ENCODE measurements around the gene CPEB4. TPM values are rescaled to one million over a fixed set of nuclear protein-coding genes. Genes with fewer than 3 reads are reported as not detected.

The CPEB4 gene
- total RNA-seq (2014; rRNA removed; shearing (Covaris generic)), result 7.0 and 7.2 TPM in 2 replicates

DNA sequence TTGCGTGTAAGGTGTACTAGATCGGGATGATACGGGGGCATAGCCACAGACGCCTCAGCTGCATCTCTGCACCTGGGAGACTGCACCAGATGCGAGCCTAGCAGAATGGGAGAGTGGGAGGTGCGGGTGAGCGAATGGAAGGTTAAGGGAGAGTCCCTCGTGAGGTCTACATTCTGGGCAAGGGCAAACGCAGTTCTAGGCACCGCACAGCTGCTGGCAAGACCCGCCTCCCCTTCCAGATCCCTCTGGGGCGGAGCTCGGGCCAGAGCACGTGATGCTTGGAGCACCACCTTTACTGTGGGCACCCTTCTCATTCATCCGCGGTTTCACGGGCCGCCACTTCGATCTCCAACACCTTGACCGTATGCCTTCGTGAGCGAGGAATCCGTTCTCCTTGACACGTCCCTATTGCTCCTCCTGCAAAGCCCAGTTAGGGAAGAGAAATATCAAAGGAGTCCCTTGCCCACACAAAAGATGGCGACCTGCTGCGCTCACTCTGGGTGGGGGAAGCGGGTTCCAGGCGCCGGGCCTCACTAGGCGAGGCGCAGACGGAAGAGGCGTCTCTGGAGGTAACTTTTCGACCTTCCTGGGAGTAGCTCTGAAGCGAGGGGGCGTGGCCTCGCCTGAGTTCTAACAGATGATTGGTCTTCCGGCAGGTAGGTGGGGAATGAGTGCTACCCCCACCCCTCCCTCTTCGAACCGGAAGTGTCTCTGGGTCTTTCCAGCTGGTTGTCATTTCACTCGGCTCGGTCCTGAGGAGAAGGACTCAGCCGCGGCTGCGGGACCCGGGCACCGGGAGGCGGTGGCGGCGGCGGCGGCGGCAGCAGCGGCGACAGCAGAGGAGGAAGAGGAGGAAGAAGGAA lies at the start of gene CPEB4:
Gene CPEB4 (plus strand): TSS at position 740 of the 863 bp plus-strand sequence. CDS start 1,385 bp downstream, outside the sequence.
- peak; percentile 99 for DNase-seq (ENCODE audit: low spot score)

GRCh38 chr5:173839117-173839713 lies 48.9 kb upstream of the CPEB4 start:
- DNase-seq (ENCODE audit: low spot score), result no peak

GRCh38 chr5:173840111-173840983 lies 47.8 kb upstream of the CPEB4 start:
- DNase-seq (ENCODE audit: low spot score), result no peak

GRCh38 chr5:173841710-173842109 lies 46.4 kb upstream of the CPEB4 start:
- DNase-seq (ENCODE audit: low spot score), result no peak

- DNase-seq (ENCODE audit: low spot score), result no peak
Measured at GRCh38 chr5:173843794-173844193, 44.4 kb upstream of the CPEB4 start.

DNA sequence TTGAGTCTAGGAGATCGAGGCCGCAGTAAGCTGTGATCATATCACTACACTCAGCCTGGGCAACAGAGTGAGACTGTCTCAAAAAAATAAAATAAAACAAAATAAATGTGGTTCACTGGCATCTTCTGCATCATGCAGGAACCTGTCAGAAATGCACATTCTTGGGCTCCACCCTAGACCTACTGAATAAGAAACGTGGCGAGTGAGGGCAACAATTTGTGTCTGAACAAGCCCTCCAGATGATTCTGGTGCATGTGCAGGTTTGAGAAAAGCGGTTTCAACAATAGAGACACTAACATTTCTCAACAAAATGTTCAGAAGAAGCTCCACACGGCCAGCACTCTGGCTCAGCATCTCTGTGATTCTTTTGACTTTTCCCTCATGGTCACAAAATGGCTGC lies 42.8 kb upstream of the CPEB4 start:
- DNase-seq (ENCODE audit: low spot score), result no peak

- no peak for DNase-seq (ENCODE audit: low spot score)
Measured at GRCh38 chr5:173846929-173847501, 41.1 kb upstream of the CPEB4 start.

- DNase-seq (ENCODE audit: low spot score), result no peak
Measured at GRCh38 chr5:173848986-173849596, 39.1 kb upstream of the CPEB4 start.

- DNase-seq (ENCODE audit: low spot score), result no peak
Measured at GRCh38 chr5:173849908-173850307, 38.2 kb upstream of the CPEB4 start.

GRCh38 chr5:173850659-173851058 lies 37.5 kb upstream of the CPEB4 start:
- no peak for DNase-seq (ENCODE audit: low spot score)

- DNase-seq (ENCODE audit: low spot score), result no peak
Measured at GRCh38 chr5:173851595-173852243, 36.4 kb upstream of the CPEB4 start.

- no peak for DNase-seq (ENCODE audit: low spot score)
Measured at GRCh38 chr5:173852790-173853359, 35.3 kb upstream of the CPEB4 start.

DNA sequence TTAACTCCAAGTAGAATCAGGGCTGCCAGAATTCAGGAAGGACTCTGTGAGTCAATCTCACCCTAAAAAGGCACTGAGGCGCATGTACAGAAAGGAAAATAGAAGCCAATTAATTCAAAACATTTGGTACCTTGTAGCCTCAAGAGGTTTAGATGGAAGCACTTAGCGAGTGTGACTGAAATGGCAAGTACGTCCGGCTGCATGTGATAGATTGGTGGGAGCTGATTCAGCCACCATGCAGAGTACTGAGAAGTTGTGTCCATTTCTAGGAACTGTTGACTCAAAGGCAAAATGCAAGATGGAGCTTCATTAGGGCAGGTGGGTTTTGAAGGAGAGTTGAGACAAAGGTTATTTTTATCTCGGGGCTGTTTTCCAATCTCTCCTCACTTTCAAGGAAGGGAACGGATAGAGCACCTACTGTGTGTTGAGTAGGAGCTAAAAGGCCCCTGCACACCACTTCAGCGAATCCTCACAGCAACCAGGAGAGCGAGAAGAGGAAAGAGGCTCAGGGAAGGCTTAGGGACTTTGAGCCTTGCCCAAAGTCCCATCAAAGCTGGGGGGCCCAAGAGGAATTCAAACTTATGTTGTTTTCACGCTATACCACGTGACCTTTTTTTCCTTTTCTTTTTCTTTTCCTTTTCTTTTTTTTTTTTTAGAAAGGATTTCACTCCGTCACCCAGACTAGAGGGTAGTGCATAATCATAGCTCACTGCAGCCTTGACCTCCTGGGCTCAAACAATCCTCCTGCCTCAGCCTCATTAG lies 34.6 kb upstream of the CPEB4 start:
- no peak for DNase-seq (ENCODE audit: low spot score)

- DNase-seq (ENCODE audit: low spot score), result no peak
Measured at GRCh38 chr5:173855162-173855994, 32.8 kb upstream of the CPEB4 start.

GRCh38 chr5:173855995-173856656 lies 32.0 kb upstream of the CPEB4 start:
- no peak for DNase-seq (ENCODE audit: low spot score)

GRCh38 chr5:173857234-173857633 lies 30.9 kb upstream of the CPEB4 start:
- no peak for DNase-seq (ENCODE audit: low spot score)

DNA sequence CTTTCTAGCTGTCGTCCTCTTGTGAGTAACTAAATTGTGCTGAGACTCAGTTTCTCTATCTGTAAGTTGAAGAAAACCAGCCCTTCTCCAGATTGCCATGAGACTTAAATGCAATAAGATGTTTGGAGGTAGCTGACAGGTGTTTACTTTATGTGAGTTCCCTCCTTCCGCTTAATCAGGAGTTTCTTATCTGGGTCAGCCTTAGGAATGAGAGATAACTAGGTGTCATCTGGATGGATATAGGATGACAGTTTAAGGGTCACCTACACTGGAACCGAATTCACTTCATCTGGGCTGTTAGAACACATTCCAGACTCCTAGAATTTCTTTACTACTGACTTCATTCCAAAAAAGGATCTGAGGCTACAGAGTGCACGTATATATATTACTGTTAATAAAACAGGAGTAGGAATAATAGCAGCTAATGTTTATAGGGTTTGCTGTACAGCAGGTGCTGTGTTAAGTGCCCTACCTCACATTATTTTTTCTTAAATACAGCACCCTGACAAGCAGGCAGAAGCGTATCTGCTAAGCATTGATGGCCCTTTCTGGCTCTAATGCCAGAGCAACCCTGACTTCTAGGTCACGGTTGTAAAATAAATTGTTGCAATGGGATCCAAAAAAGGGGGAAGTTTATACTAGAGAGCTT lies 30.0 kb upstream of the CPEB4 start:
- DNase-seq (ENCODE audit: low spot score), result no peak
